ENCODE data around the gene FGGY.

GRCh38 chr1:59272507-59272906 is 24.4 kb upstream of the FGGY start:
- TF ChIP-seq EZH2 (IDR thresholded peaks at IDR 0.05; ENCODE audit: borderline replicate concordance, low read depth, low read length, severe bottlenecking) (no peak), CTCF (IDR thresholded peaks at IDR 0.05; ENCODE audit: extremely low read depth in 1 of 2, insufficient read depth in 1 of 2, low read depth in 1 of 2, low read length in 2 of 2) (no peak), POLR2A (IDR thresholded peaks at IDR 0.05; ENCODE audit: low read depth, low read length) (no peak), POLR2AphosphoS5 (IDR thresholded peaks at IDR 0.05; ENCODE audit: insufficient read depth, low read depth, low read length) (peak; percentile 25), JUN (IDR thresholded peaks at IDR 0.05; ENCODE audit: borderline replicate concordance, insufficient read depth, insufficient read length, low read depth) (no peak), GATA2 (IDR thresholded peaks at IDR 0.05; ENCODE audit: insufficient read depth, insufficient read length, low read depth, low read length) (no peak), FOS (IDR thresholded peaks at IDR 0.05; ENCODE audit: borderline replicate concordance, insufficient read depth, low read length) (peak; percentile 66), MAX (IDR thresholded peaks at IDR 0.05; ENCODE audit: insufficient read depth, insufficient read length) (no peak), MYC (IDR thresholded peaks at IDR 0.05; ENCODE audit: low read depth, low read length) (no peak)

Measured in endothelial cell of umbilical vein (primary cell).